Suppressor macrophage treated with lipopolysaccharide for 4 hours (primary cell): ENCODE measurements around the gene STRN4.
"Not testable (repeated sequence)": the region's sequence is repeated elsewhere in the genome, so short reads cannot be mapped to it uniquely, and the experiment has no call there.

Experiments used
- DNase-seq: peaks from one replicate; pipeline ENCODE4 v3.0.0-alpha.2; 2020

Gene STRN4

DNA sequence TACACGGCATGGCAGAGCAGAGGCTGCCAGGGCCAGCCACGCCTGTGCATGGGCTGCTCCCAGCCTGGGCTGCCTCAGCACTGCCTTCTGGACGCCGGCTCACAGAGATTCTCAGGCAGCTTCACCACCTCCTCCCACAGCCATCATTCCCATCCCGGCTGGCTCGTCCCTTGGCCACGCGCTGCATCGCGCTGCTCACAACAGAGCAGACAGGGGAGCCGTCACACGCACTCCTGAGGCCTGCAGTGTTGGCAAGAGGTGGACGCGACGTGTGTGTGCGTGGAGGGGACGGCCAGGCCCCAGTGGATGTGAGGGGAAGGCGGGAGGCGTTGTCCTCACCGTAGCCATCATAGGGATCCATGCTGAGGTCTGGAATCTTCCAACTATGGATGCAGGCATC is 21.8 kb downstream of the STRN4 start:
- no peak for DNase-seq

DNA sequence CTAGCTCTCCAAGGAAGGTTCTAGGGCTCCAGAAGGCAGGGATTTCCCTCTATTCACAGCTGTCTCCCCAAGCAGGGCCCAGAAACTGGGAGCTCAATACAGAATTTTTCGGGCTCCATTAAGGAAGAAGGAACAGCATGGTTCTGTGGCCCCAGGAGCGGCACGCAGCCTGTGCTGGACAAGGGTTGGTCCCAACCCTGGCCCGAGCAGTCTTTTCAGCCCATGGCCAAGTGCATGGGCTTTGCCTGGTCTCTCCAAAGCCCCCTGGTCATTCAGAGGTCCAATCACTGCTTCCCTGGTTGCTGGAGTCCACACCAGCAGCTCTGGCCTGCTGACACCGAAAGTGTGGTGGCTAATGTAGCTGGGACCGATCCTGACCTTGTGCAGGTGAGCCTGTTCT is 22.8 kb downstream of the STRN4 start:
- no peak for DNase-seq

GRCh38 chr19:46723023-46723461 is 23.2 kb downstream of the STRN4 start:
- DNase-seq, result no peak

GRCh38 chr19:46722421-46723022 is 23.7 kb downstream of the STRN4 start:
- DNase-seq, result no peak

DNA sequence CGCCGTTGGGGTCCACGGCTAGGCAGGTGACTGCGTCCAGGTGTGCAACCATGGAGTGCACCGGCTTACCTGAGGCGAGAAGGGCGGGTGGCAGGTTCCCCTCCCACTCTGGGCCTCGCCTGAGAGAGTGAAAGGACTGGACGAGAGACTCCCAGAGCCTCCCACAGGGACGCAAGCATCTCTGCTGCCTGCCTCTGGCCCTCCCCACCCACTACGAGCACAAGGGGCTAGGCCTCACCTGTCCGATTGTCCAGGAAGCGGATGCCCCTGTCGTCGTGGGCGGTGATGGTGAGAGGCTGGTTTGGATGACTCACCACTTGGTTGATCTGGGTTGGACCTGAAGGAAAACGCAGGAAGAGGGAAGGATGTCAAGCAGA is 24.3 kb downstream of the STRN4 start:
- no peak for DNase-seq

DNA sequence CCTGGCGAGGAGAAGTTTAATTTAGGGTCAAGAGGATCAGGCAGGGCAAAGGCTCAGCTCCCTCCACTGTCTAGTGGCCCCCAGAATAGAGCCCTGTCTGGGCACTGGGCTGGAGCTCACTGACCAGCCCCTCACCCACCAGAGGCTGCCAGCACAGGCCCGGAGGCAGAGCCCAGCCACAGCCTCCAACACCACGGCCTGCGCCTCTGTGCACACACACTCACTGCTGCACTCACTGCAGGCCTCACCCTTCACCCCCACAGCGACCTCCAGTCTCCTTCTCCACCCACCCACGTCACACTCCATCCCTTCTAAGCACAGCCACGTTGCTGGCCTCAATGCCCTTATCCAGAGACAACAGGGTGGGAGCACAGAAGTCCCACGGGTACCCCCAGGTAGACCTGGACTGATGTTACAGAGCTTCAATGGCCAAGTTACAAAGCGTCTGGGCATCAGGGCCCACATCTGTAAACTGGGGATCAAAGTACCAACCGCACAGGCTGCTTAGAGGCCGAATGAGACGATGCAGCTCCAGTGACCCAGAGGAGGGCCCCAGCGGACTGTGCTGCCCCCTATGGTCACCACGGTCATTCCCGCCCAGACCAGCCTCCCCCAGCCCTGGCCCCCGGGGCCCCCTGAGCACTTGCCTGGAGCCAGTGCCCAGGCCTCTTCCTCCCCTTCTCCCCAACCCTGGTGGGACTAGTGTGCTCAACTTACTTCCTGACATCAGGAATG is 24.8 kb downstream of the STRN4 start:
- DNase-seq, result no peak

- DNase-seq, result no peak
Observed at GRCh38 chr19:46720503-46721239, 25.6 kb downstream of the STRN4 start.

- no peak for DNase-seq
Observed at GRCh38 chr19:46719629-46720502, 26.4 kb downstream of the STRN4 start.

GRCh38 chr19:46718934-46719622 is 27.2 kb downstream of the STRN4 start:
- no peak for DNase-seq

GRCh38 chr19:46718157-46718933 is 27.9 kb downstream of the STRN4 start:
- peak; percentile 45 for DNase-seq

- DNase-seq, result no peak
Observed at GRCh38 chr19:46717716-46718143, 28.5 kb downstream of the STRN4 start.

GRCh38 chr19:46717034-46717715 is 29.1 kb downstream of the STRN4 start, which contains the start of gene PRKD2:
PRKD2 (minus strand) TSS chr19:46717114; CDS start chr19:46716370, 744 bp downstream.
- peak; percentile 90 for DNase-seq

GRCh38 chr19:46716672-46717033 is 29.6 kb downstream of the STRN4 start:
- DNase-seq, result no peak

DNA sequence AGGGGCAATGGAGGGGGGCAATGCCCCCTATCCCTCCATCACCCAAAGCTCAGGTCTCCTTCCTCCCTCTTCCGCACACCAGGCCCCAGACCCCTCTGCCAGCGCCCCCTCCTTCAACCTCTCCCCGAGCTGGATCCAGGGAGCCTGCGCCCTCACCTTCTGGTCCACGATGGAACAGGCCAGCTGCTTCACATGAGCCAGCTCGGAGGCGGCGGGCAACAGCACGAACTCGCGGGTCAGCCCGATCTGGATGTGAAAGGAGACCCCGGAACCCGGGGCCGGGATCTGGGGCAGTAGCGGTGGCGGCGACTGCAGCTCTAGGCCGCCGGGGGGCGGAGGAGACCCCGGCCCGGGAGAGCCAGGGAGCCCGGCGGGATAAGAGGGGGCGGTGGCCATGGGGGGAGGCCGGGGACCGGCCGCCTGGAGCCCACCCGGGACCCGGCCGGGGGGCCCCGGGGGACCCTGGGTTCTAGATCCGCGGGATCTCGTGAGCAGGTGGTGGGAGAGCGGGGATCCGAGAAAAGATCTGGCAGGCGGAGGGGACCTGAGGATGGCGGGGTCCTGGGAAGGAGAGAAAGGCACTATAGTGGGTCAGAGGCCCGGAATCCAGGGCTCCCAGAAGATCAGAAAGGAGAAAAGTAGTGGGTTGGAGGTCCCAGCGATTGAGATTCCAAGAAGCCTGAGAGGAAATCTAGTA is 30.1 kb downstream of the STRN4 start:
- DNase-seq, result peak; percentile 19

DNA sequence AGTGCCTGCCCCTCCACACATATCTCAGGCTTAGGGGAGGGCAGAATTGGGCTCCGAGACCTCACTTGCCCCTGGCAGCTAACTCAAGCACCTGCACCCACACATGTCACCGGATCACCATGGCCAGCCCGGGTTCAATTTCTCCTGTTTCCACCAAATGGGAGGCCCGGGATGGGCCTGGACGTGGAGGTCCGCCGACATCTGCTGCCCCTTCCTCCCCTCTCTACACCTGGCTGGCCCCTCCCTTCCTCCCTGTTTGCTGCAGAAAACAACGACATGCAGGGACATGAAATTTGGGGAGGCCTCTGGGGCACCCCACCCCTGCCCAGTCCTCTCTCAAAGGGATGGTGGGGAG is 30.7 kb downstream of the STRN4 start:
- no peak for DNase-seq

- DNase-seq, result no peak
Observed at GRCh38 chr19:46714444-46715106, 31.7 kb downstream of the STRN4 start.

GRCh38 chr19:46713781-46714443 is 32.3 kb downstream of the STRN4 start:
- DNase-seq, result peak; percentile 27

GRCh38 chr19:46712768-46713338 is 33.4 kb downstream of the STRN4 start:
- not testable (repeated sequence) for DNase-seq

DNA sequence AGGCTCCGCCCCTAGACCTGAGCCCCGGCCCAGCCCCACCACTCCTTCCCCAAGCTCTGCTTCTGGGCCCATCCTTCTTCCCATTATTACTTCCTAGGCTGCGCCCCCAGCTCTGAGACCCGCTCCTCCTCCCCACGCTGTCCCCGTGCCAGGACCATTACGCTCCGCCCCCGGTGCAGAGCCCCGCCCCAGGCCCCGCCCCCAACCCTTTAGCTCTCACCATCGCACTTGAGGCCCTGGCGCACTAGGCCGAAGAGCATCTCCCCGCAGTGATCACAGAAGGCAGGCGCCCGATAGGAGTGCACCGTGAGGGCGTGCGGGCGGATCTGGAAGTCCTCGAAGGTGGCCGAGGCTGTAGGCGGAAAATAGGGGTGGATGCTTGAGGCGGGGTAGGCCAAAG is 35.6 kb downstream of the STRN4 start:
- no peak for DNase-seq
